Measurements from ENCODE around the gene GABBR2.
A peak's percentile ranks its signal among the peaks of the same experiment; 100 is the strongest.

GABBR2 gene

DNA sequence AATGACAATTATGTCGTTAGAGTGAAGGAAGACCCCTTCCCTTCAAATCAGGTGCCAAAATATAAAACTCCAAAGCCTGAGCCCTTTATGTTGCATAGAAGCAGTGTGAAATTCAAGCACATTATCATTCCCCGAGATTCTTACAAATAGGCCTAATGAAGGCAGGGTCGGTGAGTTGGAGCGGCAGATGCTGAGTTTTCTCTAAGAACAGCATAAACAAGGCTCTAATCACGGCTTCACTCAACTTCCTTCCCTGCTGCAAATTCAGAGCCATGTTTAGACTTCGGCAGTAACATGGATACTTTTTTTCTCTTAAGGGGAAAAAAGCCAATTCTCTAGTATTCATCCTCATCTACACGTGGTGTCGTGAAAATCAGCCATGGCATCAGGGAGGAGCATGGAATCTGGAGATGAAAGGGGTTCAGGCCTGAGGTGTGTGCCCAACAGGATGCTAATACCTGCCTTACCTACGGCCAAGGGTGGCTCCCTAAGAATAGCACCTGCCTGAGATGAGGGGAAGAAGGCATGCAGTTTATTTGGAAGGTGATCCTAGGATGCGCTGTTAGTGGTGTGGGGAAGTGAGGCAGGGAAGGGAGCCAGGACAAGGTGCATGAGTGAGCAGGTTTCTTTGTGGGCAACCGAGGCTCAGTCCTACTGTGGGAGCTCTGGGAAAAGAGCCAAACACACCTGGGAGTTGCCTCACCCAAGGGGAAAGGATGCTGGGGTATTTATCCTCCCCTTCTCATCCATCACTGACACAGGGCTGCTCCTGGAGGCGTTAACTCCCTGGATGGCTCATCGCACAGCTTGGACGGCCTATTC, 306.5 kb downstream of the GABBR2 start:
- DNase-seq (ENCODE audit: low read depth in 2 of 2) = no peak

DNA sequence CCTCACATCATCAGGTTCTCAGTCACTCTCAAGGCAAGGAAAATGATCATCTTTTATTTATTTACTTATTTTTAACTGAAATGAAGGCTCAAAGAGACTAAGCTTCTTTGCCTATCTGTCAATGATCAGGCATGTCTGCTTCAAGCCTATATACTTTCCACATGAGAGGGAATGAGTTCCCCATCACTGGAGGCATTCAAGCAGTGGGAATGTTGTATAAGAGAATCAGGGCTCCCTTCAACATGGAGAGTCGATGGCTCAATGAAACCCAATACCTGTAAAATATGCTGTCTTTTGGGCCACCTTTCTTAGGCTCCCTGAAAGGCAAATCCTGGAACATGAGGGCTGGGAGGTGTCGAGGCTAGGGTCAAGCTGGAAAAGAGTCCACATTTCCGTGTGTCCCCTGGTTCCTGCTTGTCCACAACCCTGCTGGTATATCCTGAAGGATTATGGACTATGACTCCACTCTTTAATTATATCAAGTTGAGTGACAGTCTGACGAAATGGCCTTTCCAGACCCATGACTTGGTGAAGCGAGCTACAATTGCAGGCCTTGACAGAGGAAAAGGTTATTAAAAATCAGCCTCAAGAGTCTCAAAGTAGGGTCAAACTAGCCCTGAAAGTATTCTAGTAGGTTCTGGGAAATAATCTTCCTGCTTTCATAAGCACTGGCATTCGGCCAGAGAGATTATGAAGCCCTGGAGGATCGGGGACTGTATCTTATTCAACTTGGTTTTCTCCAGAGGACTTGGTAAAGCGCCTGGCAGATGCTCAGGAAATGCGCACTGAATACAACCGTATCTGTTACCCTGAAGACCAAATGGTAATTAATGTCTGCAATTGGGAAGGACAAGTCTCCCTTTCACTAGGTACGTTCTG, 307.4 kb downstream of the GABBR2 start:
- DNase-seq (ENCODE audit: low read depth in 2 of 2) = no peak

DNA sequence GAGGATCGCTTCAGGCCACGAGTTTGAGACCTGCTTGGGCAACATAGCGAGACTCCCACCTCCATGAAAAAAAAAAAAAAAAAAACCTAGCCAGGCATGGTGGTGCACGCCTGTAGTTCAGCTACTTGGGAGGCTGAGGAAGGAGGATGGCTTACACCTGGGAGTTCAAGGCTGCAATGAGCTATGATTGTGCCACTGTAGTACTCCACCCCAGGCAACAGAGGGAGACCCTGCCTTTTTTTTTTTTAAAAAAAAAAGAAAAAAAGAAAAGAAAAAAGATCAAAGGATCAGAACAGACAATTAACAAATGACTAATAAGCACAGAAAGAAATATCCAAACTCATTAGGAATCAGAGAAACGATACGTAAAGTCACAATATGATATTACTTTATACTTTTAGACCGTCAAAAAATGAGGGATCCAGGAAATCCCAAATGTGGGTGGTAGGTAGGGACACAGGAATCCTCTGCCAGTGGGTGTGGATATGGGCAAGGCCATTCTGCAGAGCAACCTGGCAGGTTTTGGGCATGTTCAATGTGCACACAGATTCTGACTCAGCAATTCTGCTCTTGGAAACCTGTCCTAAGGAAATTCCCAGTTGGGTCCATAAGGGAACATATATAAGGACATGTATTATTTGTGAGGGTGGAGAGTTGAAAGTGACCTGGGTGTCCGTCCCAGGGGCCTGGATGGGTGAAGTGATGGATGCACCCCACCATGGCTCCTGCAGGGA, 308.6 kb downstream of the GABBR2 start:
- DNase-seq (ENCODE audit: low read depth in 2 of 2) = no peak

DNA sequence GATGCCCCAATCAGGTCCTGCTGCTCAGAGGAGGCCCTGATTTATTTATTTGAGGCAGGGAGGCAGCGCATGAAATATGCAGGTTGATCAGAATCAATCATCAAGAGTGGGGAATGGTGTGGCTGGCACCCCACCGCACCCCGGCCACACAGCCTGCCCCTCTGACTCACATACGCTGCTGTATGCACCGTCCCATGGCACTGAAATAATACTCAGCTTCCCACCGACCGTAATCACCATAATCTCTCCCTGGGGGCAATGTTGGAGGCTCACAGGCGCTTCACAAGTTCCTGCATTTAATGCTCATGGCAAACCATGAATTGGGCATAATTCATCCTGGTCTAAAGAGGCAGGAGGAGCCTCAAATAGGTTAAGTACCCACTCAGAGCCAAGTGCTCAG, 312.1 kb downstream of the GABBR2 start:
- DNase-seq (ENCODE audit: low read depth in 2 of 2) = no peak

DNA sequence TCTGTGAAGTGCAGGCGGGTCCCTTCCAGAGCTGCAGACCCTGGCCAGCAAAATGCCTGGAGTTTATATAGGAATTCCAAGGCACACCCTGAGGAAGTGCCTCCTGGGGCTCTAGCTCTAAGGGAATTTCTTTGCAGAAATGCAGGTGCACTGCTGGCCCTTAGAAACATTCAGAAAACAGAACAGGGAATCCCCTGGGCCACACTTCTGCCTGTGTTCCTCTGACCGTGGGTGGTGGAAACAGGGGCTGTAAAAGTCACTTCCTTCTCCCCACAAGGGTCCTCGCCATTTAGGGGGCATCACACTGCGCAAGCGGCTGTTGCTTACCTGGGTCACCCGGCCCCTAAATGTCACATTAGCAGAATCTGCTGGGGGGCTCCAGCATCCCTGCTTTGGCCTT, 312.5 kb downstream of the GABBR2 start:
- DNase-seq (ENCODE audit: low read depth in 2 of 2) = no peak

DNA sequence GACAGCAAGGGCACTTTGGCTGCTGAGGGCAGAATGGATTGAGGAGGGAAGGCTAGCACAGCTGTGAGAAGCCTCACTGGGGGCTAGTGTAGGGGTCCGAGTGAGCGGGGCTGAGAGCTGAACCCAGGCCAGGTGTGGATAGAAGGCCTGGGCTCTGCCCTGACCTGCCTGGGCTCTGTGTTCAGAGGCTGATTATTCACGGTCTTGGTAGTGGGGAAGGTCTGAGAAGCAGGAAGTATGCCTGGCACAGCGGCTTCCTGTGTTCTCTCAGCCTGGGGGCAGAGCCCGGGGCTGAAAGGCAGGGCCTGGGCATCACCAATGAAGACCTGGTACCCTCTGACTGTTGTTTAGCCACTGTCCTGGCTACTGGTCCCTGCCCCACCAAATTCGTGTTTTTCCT, 316.9 kb downstream of the GABBR2 start:
- no peak for DNase-seq (ENCODE audit: low read depth in 2 of 2)

DNA sequence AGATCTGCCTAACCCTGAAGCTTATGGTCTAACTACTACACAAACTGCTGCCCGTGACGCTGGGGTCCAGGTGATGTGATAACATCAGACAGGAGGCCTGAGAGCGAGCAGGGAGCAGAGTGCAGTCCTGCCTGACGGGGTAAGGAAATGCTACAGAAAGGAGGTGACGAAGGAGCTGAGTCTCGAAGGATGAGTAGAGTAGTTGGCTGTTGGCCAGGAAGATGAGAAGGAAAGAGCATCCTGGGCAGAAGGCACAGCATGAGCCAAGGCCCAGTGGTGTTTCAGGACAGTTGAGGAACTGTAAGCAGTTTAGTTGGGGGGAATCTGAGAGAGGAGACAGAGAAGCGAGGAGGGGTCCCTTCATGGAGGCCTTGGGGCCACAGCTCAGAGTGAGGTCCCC, 317.3 kb downstream of the GABBR2 start:
- DNase-seq (ENCODE audit: low read depth in 2 of 2) = no peak

DNA sequence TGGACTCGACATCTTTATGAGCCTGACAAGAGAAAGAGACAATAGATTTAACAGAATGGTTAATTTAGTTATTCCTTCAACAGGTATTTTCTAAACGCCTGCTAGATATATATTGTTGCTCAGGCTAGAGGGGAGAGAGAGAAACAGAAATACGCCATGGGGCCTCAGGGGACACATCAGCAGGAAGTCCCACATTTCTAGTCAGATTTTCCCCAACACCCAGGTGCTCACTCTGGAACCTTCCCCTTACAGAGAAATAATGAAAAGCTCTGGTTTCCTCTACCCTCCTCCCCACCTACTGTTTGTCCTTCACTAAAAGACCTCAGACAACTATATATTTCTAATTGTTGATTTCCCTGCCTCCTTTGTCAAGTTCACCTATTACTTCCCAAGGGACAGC, 323.0 kb downstream of the GABBR2 start:
- no peak for DNase-seq (ENCODE audit: low read depth in 2 of 2)

DNA sequence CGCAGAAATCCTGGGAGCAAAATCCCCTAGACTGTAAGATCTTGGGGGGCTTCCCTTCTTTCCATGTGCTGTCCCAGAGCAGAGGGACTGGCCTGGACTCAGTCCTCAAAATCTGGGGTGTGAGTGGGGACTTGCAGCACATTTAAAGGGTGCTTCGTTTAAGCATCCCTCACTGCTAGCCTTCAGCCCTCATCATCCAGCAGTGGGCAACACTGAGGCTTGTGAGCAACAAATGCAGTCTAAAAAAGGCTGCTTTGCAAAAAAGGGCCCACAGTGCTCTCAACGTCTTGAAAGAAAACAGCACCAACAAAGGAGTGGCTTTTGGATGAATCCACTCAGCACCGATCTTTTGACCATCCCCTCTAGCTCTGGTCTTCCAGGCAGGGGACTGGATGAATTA, 325.0 kb downstream of the GABBR2 start:
- DNase-seq (ENCODE audit: low read depth in 2 of 2) = no peak

DNA sequence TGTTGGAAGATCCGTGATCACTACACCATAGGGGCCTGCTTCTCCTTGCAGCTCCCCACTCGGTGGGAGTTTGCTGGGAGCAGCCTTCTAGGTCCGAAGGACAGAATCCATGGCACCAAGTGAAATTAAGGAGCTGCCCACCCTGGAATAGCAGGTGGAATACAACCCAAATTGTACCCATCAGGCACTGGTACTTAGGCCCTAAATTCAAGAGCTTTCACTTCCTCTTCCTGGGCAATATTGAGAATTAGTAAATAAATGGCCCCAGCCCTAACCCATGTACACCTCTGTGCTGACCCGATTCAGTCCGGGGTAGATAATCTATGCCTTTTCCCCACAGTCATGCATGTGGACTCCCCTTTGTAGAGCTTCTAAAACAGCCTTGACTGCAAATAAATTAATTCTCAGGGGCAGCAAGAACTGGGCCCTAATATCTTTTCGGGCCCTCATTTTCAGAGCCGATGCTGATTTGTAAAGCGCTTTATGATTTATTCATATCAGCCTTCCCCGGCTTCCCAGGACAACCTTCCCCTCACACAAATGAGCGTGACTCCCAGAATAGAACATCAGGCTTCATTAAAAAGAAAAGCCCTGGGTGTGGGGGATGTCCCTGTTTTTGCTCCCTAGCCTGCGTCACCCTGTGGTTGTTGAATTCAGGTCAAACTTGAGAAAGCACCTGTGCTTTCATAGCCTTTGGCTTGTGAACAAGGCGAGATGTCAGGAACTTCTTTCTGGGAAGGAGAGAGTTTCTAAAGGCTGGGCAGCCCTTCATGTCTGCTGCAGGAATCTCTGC, 327.2 kb downstream of the GABBR2 start:
- DNase-seq (ENCODE audit: low read depth in 2 of 2) = no peak

DNA sequence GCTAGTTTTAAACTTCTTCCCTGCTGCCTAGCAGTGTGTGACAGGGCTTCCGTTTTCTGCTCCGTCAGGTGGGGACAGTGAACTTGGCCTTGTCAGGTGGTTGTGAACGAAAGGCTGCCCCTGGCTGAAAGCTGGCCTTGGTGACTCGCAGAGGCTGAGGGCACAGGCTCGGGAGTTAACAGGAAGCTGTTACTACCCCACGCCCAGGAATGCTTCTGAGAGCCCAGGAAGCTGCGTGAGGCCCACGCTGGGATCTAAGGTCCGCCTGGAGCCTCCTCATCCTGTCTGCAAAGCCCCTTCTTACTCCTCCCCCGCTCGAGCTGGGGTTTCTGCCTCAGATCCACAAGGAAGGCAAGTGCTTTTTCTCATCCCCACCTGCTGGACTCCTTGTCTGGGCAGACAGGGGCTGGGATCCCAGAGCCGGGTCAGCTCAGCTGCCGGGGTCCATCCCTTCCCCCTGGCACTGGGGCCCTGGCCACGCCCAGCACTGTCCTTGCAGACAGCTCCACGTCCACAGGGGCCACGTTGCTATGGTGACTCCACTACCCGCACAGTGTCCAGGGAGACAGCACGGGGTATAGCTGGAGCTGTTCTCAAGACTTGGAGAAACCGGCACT, 328.6 kb downstream of the GABBR2 start:
- DNase-seq (ENCODE audit: low read depth in 2 of 2) = no peak

DNA sequence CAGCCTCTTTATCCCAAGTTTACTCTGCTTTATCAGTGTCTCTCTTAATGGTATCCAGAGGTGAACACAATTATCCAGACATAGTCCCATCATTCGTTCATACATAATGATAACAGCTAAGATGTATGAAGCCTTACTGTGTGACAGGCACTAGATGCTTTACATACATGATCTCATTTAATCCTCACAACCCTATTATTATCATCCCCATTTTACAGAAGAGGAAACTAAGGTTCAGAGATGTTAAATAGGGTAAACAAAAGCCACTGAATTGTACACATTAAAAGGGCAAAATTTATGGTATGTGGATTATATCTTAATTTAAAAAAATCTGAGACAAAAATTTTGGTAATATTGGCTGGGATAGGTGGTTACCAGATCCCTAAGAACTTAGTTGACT, 329.2 kb downstream of the GABBR2 start:
- no peak for DNase-seq (ENCODE audit: low read depth in 2 of 2)

DNA sequence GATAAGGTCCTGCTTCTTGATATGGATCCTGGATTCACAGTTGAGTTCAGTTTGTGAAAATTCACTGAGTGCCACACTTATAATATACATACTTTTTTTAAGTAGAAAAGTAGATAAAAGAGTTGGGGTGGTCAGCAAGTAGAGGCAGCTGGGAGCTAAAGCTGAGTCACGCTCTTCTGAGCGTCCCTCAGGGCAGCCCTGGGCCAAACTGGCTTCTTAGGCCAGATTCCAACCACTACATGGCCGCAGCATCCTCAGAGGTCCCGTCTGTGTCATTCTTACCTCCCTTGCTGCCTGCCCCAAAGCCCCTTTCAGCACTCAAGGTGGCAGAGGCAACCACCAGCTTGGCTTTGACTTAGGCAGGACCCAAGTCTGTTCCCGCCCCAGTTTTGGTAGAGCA, 329.9 kb downstream of the GABBR2 start:
- no peak for DNase-seq (ENCODE audit: low read depth in 2 of 2)

DNA sequence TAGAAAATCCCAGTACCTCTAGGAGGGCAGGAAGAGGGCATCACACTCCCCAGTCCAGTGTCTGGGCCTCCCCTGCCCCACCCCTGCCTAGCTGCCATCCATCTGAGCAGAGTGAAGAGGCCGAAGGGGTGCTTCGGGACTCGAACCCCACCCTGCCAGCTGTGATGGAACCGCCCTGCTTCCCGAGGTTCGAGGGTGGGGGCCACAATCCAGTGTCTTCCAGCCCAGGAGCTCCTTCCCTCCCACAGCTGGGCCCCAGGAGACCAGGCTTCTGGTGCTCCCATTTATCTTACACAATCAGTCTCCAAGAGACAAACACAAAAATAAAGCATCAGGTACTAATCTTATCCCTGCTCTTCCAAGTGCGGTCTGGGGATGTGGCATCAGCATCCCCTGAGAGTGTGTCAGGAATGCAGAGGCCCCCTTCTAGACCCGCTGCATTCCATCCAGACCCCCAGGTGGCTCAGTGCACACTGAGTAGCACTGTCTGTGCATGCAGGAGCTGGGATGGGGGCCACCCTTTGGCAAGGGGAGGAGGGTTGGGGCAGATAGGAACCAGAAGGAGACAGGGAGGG, 330.4 kb downstream of the GABBR2 start:
- DNase-seq (ENCODE audit: low read depth in 2 of 2) = no peak

DNA sequence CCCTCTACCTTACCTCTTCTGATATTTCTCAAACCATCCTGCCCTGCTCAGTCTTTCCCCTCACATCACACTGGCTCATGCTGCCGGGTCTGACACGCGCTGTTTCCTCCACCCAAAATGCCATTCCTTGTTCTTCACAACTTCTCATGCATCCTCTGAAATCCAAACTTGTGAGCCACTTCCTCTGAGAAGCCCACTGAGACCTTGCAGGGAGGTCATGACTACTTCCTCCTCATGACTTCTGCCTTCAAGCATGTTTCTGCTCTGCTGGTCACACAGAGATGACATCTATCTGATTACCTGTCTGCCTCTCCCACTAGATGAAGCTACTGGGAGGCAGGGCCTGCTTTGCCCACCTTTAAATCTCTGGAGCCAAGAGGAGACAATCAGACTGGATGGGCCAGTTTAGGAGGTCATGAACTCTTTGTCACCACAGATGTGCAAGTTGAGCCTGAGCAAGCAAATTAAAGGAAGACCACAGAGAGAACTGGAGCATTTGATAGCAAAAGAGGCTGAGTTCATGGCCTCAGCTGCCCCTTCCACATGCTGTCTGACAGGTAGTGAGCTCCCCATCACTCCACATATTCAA, 333.5 kb downstream of the GABBR2 start:
- peak; percentile 28 to 33 for DNase-seq (ENCODE audit: low read depth in 2 of 2)

DNA sequence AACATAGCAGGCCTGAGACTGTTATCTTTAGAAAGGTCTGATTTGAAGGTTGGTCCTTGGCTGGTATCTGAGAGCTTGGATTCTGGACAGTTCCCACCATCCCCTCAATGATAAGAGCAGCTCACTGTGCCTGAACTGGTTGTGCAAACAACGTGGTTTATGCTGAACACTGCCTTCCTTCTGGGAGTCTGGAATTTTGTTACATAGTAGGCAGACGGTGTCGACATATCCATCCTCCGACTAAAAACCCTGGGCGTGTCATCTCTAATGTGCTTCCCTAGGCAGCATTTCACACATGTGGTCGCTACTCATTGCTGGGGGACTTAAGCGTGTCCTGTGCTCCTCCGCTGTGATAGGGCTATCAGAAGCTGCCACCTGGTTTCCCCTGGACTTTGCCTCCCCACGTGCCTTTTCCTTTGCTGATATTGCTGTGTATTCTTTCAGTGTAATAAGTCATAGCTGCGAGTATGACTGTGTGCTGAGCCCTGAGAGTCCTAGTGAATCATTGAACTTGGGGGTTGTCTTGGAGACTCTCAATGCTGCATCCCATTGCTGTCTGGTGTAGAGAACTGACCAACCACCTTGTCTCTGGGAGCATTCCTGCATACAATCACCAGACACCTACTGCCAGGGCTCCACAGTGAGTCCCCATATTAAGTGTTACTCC, 334.2 kb downstream of the GABBR2 start:
- peak in 1 of 2 experiments; percentile 43 for DNase-seq (ENCODE audit: low read depth in 2 of 2)

DNA sequence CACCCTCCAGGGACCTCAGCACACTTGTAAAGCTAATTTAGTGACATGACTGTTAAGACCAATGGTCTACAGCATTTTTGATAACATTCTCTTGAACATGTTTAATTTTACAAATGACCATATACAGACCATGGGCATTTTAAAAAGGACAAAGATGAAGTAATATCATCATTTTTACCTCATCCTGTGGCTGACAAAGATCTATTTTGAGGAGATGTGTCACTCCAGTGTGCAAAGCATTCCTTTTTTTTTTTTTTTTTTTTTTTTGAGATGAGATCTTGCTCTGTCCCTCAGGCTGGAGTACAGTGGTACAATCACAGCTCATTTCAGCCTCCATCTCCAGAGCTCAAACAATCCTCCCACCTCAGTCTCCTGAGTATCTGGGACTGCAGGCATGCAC, 335.1 kb downstream of the GABBR2 start:
- no peak for DNase-seq (ENCODE audit: low read depth in 2 of 2)

DNA sequence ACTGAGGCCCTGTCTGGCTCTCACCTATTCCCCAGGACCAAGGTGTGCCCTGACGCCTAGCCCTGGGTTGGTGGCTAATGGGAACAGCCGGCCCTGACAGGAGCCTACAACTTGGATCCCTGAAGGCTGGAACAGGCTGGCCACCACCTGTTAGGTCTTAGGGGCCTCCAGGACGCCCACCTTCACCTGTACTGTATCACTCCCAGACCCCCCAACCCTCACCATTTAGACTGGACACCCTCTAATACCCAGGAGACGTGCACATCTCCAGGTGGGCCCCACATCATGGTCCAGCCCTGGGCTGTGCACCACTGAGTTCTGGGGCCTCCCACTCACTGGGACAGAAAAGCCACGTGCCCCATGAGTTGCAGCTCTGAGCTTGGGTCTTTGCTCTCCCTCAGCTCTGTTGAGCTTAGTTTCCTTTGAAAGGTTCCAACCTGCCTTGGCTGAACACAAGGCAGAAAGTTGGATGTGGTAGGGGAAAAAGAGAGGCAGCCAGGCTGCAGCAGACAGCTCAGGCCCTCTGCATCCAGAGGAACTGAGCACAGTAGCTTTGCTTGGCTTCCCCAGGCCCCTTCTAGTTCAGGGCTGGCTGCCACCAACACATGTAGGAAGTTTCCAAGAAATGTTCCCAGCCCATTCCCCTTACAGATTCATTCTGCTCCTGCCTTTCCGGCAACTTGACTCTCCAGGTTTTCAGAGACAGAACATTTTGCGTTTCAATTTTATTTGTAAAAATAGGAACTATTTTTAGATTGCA, 336.5 kb downstream of the GABBR2 start:
- DNase-seq (ENCODE audit: low read depth in 2 of 2) = no peak

DNA sequence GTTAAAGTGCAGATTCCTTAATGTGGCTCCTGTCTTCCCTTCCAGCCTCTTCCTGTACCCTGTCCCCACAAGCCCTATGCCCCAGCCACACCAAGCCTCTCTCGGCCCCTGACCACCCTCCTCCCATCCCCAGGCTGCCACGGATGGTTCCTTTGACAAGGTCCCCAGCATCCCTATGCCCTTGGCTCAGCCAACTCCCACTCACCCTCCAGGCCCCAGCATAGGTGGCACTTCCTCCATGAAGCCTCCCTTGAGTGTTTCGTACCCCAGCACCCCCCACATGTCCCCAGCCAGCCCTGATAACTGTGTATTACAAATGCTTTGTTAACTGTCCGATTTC, 337.8 kb downstream of the GABBR2 start:
- no peak for DNase-seq (ENCODE audit: low read depth in 2 of 2)
